ENCODE data around the gene DAGLA. TPM values are rescaled to one million over a fixed set of nuclear protein-coding genes. Genes with fewer than 3 reads are reported as not detected.

DAGLA gene
- total RNA-seq, 1 experiment from 2014 or later: 10.9 TPM

DNA sequence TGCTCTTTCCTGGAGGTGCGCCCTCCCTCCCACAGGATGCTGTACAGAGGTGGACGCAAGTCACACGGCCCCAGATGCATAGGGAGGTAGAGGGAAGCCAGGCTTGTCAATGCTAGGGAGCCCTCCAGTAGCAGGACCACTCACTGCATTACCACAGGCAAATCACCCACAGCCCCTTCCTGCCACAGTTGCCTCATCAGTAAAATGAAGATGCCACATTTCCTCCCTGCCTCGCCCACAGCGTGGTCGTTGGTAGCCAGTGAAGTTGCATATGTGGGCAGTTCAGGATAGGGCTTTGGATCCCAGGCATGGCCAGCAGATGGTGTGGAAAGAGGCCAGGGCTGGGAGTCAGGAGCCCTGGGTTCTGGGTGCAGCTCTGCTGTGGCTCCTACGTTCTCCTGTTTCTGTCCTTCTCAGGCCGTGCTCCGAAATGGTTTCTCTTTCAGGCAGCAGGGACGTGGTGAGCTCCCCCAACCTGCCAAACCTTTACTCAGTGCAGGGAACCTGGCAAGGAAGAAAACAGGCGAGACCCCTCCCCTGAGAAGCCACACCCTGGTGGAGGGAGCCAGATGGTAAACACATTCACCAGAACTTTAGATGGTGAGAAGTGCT is 22.6 kb downstream of the DAGLA start:
- ChIA-PET CTCF (interaction anchor here (0.6 kb wide), 1 partner anchor 44 kb away, joined by 5 read pairs; no protein-coding TSS in a partner anchor), POLR2A (ENCODE audit: low non-redundant PET) (no interaction called here)
- no peaks in the 10 kb centered on the region for H3K9me3 ChIP-seq (ENCODE audit: low read depth, low read length, poor library complexity, severe bottlenecking)
- no peaks in the 10 kb centered on the region for H3K27me3 ChIP-seq (replicated peaks; ENCODE audit: insufficient read depth, low read depth, low read length, poor library complexity)
- no peak overlapping the region for H3K27ac ChIP-seq (ENCODE audit: low read depth, low read length, poor library complexity, severe bottlenecking)
- BruUV-seq (replicated peaks): no TSS peak
- peaks cover 12% of the 10 kb centered on the region for H3K4me1 ChIP-seq (ENCODE audit: insufficient read depth, low read length, poor library complexity, severe bottlenecking)
- intact Hi-C loops (cut with micrococcal nuclease; ENCODE audit: unreplicated experiment): no loop called here
- H3K36me3 ChIP-seq (ENCODE audit: insufficient read depth, low read length, poor library complexity, severe bottlenecking): no peaks in the 10 kb centered on the region
- no peak for DNase-seq (ENCODE audit: low spot score)
- no peak overlapping the region for H3K4me3 ChIP-seq (ENCODE audit: low read depth, low read length, poor library complexity, severe bottlenecking)
- TF ChIP-seq EZH2 (IDR thresholded peaks at IDR 0.05; ENCODE audit: borderline replicate concordance, low read depth, low read length, poor library complexity, severe bottlenecking) (no peak), CTCF (conservative IDR thresholded peaks at IDR 0.05; ENCODE audit: low read depth, low read length) (no peak)

DNA sequence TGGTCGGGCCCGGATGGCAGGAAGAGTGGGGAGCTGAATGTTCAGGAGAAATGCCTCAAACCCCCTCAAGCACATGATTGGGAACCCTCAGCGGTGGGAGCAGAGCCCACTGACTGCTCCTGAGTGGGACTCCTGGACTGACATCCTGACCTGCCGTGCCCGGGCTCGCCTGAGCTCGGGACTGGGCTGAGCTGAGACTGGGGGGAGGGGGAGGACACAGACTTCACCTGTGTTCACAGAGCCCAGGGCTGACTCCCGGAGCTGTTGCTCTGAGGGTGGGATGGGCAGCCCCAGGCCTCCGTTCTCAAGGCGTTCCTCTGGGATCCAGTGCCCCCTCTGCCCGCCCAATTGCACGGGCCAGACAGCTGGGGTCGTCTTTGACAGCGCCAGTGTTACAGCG is 24.6 kb downstream of the DAGLA start:
- Histone ChIP-seq H3K36me3 (ENCODE audit: insufficient read depth, low read length, poor library complexity, severe bottlenecking) (no peaks in the 10 kb centered on the region), H3K9me3 (ENCODE audit: low read depth, low read length, poor library complexity, severe bottlenecking) (no peaks in the 10 kb centered on the region), H3K4me1 (ENCODE audit: insufficient read depth, low read length, poor library complexity, severe bottlenecking) (peaks cover 6% of the 10 kb centered on the region), H3K27ac (ENCODE audit: low read depth, low read length, poor library complexity, severe bottlenecking) (no peak overlapping the region), H3K27me3 (replicated peaks; ENCODE audit: insufficient read depth, low read depth, low read length, poor library complexity) (no peaks in the 10 kb centered on the region), H3K4me3 (ENCODE audit: low read depth, low read length, poor library complexity, severe bottlenecking) (no peak overlapping the region)
- no peak for TF ChIP-seq EZH2 (IDR thresholded peaks at IDR 0.05; ENCODE audit: borderline replicate concordance, low read depth, low read length, poor library complexity, severe bottlenecking)
- TF ChIP-seq CTCF (conservative IDR thresholded peaks at IDR 0.05; ENCODE audit: low read depth, low read length): no peak
- DNase-seq (ENCODE audit: low spot score): no peak
- POLR2A ChIA-PET (ENCODE audit: low non-redundant PET): no interaction called here
- no TSS peak for BruUV-seq (replicated peaks)
- intact Hi-C loops (cut with micrococcal nuclease; ENCODE audit: unreplicated experiment): no loop called here
- CTCF ChIA-PET: no interaction called here

- no peaks in the 10 kb centered on the region for H3K9me3 ChIP-seq (ENCODE audit: low read depth, low read length, poor library complexity, severe bottlenecking)
- no TSS peak for BruUV-seq (replicated peaks)
- CTCF ChIA-PET: no interaction called here
- intact Hi-C loops (cut with micrococcal nuclease; ENCODE audit: unreplicated experiment): no loop called here
- TF ChIP-seq EZH2 (IDR thresholded peaks at IDR 0.05; ENCODE audit: borderline replicate concordance, low read depth, low read length, poor library complexity, severe bottlenecking) (no peak), CTCF (conservative IDR thresholded peaks at IDR 0.05; ENCODE audit: low read depth, low read length) (no peak)
- DNase-seq (ENCODE audit: low spot score): no peak
- peaks cover 12% of the 10 kb centered on the region for H3K4me1 ChIP-seq (ENCODE audit: insufficient read depth, low read length, poor library complexity, severe bottlenecking)
- no peaks in the 10 kb centered on the region for H3K36me3 ChIP-seq (ENCODE audit: insufficient read depth, low read length, poor library complexity, severe bottlenecking)
- H3K27me3 ChIP-seq (replicated peaks; ENCODE audit: insufficient read depth, low read depth, low read length, poor library complexity): no peaks in the 10 kb centered on the region
- POLR2A ChIA-PET (ENCODE audit: low non-redundant PET): no interaction called here
- no peak overlapping the region for H3K4me3 ChIP-seq (ENCODE audit: low read depth, low read length, poor library complexity, severe bottlenecking)
- no peak overlapping the region for H3K27ac ChIP-seq (ENCODE audit: low read depth, low read length, poor library complexity, severe bottlenecking)
Observed at GRCh38 chr11:61706452-61707400, 26.5 kb downstream of the DAGLA start.
